Measurements from ENCODE around the gene CFAP61. TPM values are rescaled to one million over a fixed set of nuclear protein-coding genes. Genes with fewer than 3 reads are reported as not detected.
"Not testable (repeated sequence)": the region's sequence is repeated elsewhere in the genome, so short reads cannot be mapped to it uniquely, and the experiment has no call there.

Gene CFAP61
- total RNA-seq, 1 donor from 2014 or later, result 8.6 TPM

DNA sequence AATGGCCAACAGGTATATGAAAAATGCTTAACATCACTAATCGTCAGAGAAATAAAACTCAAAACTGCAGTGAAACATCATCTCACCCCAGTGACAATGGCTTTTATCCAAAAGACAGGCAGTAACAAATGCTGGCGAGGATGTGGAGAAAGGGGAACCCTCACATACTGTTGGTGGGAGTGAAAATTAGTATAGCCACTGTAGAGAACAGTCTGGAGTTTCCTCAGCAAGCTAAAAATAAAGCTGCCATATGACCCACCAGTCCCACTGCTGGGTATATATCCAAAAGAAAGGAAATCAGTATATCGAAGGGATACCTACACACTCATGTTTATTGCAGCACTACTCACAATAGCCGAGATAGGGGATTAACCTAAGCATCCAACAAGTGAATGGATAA is 292.1 kb downstream of the CFAP61 start:
- Histone ChIP-seq H3K4me3 (no peak overlapping the region), H3K27ac (no peak overlapping the region), H3K4me1 (no peaks in the 10 kb centered on the region), H3K9me3 (peaks cover 3% of the 10 kb centered on the region), H3K36me3 (no peaks in the 10 kb centered on the region), H3K27me3 (ENCODE audit: low read depth) (no peaks in the 10 kb centered on the region)
- no peak for DNase-seq
- ATAC-seq, result no peak
- TF ChIP-seq, protein P1, sequence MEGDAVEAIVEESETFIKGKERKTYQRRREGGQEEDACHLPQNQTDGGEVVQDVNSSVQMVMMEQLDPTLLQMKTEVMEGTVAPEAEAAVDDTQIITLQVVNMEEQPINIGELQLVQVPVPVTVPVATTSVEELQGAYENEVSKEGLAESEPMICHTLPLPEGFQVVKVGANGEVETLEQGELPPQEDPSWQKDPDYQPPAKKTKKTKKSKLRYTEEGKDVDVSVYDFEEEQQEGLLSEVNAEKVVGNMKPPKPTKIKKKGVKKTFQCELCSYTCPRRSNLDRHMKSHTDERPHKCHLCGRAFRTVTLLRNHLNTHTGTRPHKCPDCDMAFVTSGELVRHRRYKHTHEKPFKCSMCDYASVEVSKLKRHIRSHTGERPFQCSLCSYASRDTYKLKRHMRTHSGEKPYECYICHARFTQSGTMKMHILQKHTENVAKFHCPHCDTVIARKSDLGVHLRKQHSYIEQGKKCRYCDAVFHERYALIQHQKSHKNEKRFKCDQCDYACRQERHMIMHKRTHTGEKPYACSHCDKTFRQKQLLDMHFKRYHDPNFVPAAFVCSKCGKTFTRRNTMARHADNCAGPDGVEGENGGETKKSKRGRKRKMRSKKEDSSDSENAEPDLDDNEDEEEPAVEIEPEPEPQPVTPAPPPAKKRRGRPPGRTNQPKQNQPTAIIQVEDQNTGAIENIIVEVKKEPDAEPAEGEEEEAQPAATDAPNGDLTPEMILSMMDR (IDR thresholded peaks at IDR 0.05), result no peak
- intact Hi-C loops (cut with DNase I), result no loop called here

DNA sequence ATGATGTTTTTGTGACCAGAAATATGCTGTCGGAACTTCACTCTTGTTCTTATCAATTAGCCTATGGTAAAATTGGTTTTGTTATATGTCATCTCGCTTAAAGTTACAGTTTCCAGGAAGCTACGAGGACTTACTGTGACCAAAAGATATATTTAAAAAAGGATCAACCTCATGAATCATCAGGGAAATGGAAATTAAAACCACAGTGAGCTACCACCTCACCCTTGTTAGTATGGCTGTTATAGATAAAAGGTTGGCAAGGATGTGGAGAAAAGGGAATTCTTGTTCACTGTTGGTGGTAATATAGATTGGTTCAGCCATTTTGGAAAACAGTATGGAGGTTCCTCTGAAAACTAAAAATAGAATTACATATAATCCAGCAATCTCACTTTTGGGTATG is 301.2 kb downstream of the CFAP61 start:
- TF ChIP-seq, protein P1 (IDR thresholded peaks at IDR 0.05), result no peak
- Histone ChIP-seq H3K27me3 (ENCODE audit: low read depth) (no peaks in the 10 kb centered on the region), H3K9me3 (no peaks in the 10 kb centered on the region), H3K36me3 (no peaks in the 10 kb centered on the region), H3K4me3 (no peak overlapping the region), H3K4me1 (no peaks in the 10 kb centered on the region), H3K27ac (no peak overlapping the region)
- no peak for ATAC-seq
- intact Hi-C loops (cut with DNase I), result no loop called here
- no peak for DNase-seq

DNA sequence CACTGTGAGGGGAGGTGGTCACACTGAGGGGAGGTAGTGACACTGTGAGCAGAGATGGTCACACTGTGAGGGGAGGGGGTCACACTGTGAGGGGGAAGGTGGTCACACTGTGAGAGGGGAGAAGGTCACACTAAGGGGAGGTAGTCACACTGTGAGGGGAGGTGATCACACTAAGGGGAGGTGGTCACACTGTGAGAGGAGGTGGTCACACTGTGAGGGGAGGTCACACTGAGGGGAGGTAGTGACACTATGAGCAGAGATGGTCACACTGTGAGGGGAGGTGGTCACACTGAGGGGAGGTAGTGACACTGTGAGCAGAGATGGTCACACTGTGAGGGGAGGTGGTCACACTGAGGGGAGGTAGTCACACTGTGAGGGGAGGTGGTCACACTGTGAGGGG is 303.2 kb downstream of the CFAP61 start:
- H3K36me3 ChIP-seq; intact Hi-C loops (cut with DNase I); DNase-seq; H3K9me3 ChIP-seq; ATAC-seq; H3K27me3 ChIP-seq (ENCODE audit: low read depth); H3K4me3 ChIP-seq; H3K4me1 ChIP-seq; H3K27ac ChIP-seq: not testable (repeated sequence)

DNA sequence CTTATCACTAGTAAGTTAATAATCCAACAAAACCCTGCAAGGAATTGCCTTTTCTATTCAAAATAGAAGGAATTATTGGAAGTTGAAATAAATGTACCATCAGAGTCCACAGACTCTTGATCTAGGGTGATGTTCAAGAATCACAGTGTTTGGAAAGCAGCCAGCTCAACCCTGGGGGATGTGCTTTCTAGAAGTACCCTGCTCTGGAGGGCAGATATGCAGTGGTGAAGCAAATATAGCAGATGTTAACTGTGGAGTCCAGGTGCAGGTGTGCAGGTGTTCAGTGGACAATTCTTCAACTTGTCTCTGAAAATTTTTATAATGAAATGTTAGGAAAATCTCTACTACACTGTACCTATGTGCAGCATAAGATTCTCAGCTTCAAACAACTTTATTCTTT is 306.5 kb downstream of the CFAP61 start:
- ATAC-seq, result no peak
- TF ChIP-seq, protein P1 (IDR thresholded peaks at IDR 0.05), result no peak
- intact Hi-C loops (cut with DNase I), result no loop called here
- Histone ChIP-seq H3K9me3 (no peaks in the 10 kb centered on the region), H3K36me3 (no peaks in the 10 kb centered on the region), H3K27me3 (ENCODE audit: low read depth) (peaks cover 28% of the 10 kb centered on the region), H3K4me3 (no peak overlapping the region), H3K27ac (no peak overlapping the region), H3K4me1 (peaks cover 3% of the 10 kb centered on the region)
- DNase-seq, result no peak

DNA sequence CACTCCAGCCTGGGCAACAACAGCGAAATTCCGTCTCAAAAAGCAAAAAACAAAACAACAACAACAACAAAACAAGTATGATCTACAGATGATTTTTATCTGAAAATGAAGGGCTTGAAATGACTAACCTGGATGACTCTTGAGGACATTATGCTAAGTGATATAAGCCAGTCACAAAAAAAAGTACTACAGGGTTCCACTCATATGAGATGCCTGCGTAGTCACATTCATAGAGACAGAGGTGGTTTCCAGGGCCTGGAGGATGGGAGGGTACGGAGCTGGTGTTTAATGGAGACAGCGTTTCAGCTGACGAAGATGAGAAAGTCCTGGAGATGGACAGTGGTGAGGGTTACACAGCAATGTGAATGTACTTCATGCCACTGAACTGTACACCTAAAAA is 307.3 kb downstream of the CFAP61 start:
- Histone ChIP-seq H3K9me3 (no peaks in the 10 kb centered on the region), H3K4me1 (peaks cover 11% of the 10 kb centered on the region), H3K27ac (no peak overlapping the region), H3K27me3 (ENCODE audit: low read depth) (peaks cover 36% of the 10 kb centered on the region), H3K36me3 (no peaks in the 10 kb centered on the region), H3K4me3 (no peak overlapping the region)
- no peak for DNase-seq
- intact Hi-C loops (cut with DNase I), result no loop called here
- ATAC-seq, result no peak
- TF ChIP-seq, protein P1 (IDR thresholded peaks at IDR 0.05), result no peak

DNA sequence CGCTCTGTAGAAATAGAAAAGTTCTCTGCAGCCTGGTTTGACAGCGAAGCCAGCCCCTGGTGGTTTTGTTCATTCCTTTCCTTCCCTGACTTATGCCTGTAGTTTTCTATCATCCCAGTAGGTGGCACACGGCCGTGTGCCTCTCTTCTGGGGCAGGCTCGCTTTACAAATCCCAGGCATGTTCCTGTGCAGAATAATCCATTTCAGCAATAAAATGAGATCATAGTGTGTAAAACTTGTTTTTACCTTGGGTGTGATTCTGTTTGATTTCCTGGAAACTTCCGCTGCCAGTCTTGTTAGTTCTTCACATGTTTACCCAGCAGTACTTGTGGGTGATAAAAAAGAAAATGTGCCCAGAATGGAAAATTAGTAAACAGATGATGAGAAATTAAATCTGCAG is 308.1 kb downstream of the CFAP61 start:
- intact Hi-C loops (cut with DNase I), result no loop called here
- H3K4me1 ChIP-seq, result peaks cover 12% of the 10 kb centered on the region
- no peaks in the 10 kb centered on the region for H3K36me3 ChIP-seq
- peaks cover 45% of the 10 kb centered on the region for H3K27me3 ChIP-seq (ENCODE audit: low read depth)
- H3K9me3 ChIP-seq, result no peaks in the 10 kb centered on the region
- H3K4me3 ChIP-seq, result no peak overlapping the region
- TF ChIP-seq, protein P1 (IDR thresholded peaks at IDR 0.05), result peak; percentile 64
- DNase-seq (no peak), ATAC-seq (peak; percentile 76 to 79)
- no peak overlapping the region for H3K27ac ChIP-seq

Measured in lower lobe of right lung (tissue), 2 donors.